ENCODE results near the gene TRA2B.

Gene TRA2B

GRCh38 chr3:185950728-185951127 is 12.9 kb upstream of the TRA2B start:
- no peak for DNase-seq (ENCODE audit: low read depth, low spot score)

- DNase-seq (ENCODE audit: low read depth, low spot score): no peak
Measured at GRCh38 chr3:185949515-185949914, 11.7 kb upstream of the TRA2B start.

- no peak for DNase-seq (ENCODE audit: low read depth, low spot score)
Measured at GRCh38 chr3:185948292-185948691, 10.5 kb upstream of the TRA2B start.

GRCh38 chr3:185943760-185944106 is 5.9 kb upstream of the TRA2B start:
- no peak for DNase-seq (ENCODE audit: low read depth, low spot score)

GRCh38 chr3:185942907-185943759 is 5.3 kb upstream of the TRA2B start:
- DNase-seq (ENCODE audit: low read depth, low spot score): peak; percentile 71

GRCh38 chr3:185942396-185942795 is 4.6 kb upstream of the TRA2B start:
- no peak for DNase-seq (ENCODE audit: low read depth, low spot score)

- no peak for DNase-seq (ENCODE audit: low read depth, low spot score)
Measured at GRCh38 chr3:185940951-185941350, 3.1 kb upstream of the TRA2B start.

GRCh38 chr3:185939721-185940120 is 1.9 kb upstream of the TRA2B start:
- DNase-seq (ENCODE audit: low read depth, low spot score): no peak

- peak; percentile 74 for DNase-seq (ENCODE audit: low read depth, low spot score)
Measured at GRCh38 chr3:185936814-185937688, 763 bp downstream of the TRA2B start.

GRCh38 chr3:185936273-185936629 is 1.6 kb downstream of the TRA2B start:
- no peak for DNase-seq (ENCODE audit: low read depth, low spot score)

GRCh38 chr3:185935465-185936272 is 2.1 kb downstream of the TRA2B start:
- DNase-seq (ENCODE audit: low read depth, low spot score): no peak

GRCh38 chr3:185934767-185935464 is 2.9 kb downstream of the TRA2B start:
- no peak for DNase-seq (ENCODE audit: low read depth, low spot score)

GRCh38 chr3:185934174-185934557 is 3.6 kb downstream of the TRA2B start:
- no peak for DNase-seq (ENCODE audit: low read depth, low spot score)

GRCh38 chr3:185933374-185934173 is 4.2 kb downstream of the TRA2B start:
- no peak for DNase-seq (ENCODE audit: low read depth, low spot score)

- no peak for DNase-seq (ENCODE audit: low read depth, low spot score)
Measured at GRCh38 chr3:185931777-185932612, 5.8 kb downstream of the TRA2B start.

- no peak for DNase-seq (ENCODE audit: low read depth, low spot score)
Measured at GRCh38 chr3:185930393-185931107, 7.3 kb downstream of the TRA2B start.

- DNase-seq (ENCODE audit: low read depth, low spot score): no peak
Measured at GRCh38 chr3:185929192-185930151, 8.3 kb downstream of the TRA2B start.

- DNase-seq (ENCODE audit: low read depth, low spot score): no peak
Measured at GRCh38 chr3:185928496-185928895, 9.3 kb downstream of the TRA2B start.
